T-cell (primary cell): ENCODE data around the gene SRI. TPM values are rescaled to one million over a fixed set of nuclear protein-coding genes. Genes with fewer than 3 reads are reported as not detected.

ENCODE experiments used
- ATAC-seq, 4 experiments: fragments of 200-7000 bp in 3 of 4; fragments of 150-1000 bp in 1 of 4; cut with Tn5 transposase; replicated peaks in 1 of 4; 1 replicate in 3 of 4; 2 replicates in 1 of 4; pipeline ENCODE4 v1.10.0; 2021; ENCODE audit warnings: moderate library complexity in 3 of 4, mild to moderate bottlenecking in 2 of 4, moderate number of reproducible peaks in 1 of 4
- CTCF ChIA-PET, 2 donors: fragments of 300-600 bp; sonication (Branson Sonifier 250); formaldehyde crosslinking; loops; one replicate each; lab custom pipeline; 2022; ENCODE audit warnings: antibody characterized with exemption in 2 of 2; lab: Charles Lee
- POLR2A ChIA-PET, 2 donors: fragments of 300-600 bp; sonication (Branson Sonifier 250); formaldehyde crosslinking; loops; one replicate each; lab custom pipeline; 2022; ENCODE audit warnings: antibody characterized with exemption in 2 of 2; lab: Charles Lee
- DNase-seq, 35 experiments: peaks; one replicate each; pipeline versions ENCODE4 v3.0.0 to v3.0.0-alpha.2; 2013 to 2023
- H3K27ac ChIP-seq: one replicate; pipeline ENCODE4 v1.5.1; 2013; ENCODE audit warnings: low read length
- H3K27me3 ChIP-seq, 2 experiments: replicated peaks in 1 of 2; 1 replicate in 1 of 2; 2 replicates in 1 of 2; pipeline versions ENCODE4 v1.6.1 to v1.7.0; 2013; ENCODE audit warnings: low read length in 1 of 2, mixed read lengths in 1 of 2; ENCODE audit not compliant: control insufficient read depth in 2 of 2, insufficient read depth in 2 of 2; ENCODE audit errors: extremely low read depth in 1 of 2
- H3K36me3 ChIP-seq, 2 donors: 1 replicate in 1 of 2; 2 replicates in 1 of 2; pipeline versions ENCODE4 v1.6.1 to v1.7.0; 2013; ENCODE audit warnings: low read length in 1 of 2; ENCODE audit not compliant: control insufficient read depth in 2 of 2, insufficient read depth in 1 of 2; ENCODE audit errors: extremely low read depth in 1 of 2
- H3K4me1 ChIP-seq, 2 experiments: 1 replicate in 1 of 2; 2 replicates in 1 of 2; pipeline versions ENCODE4 v1.6.1 to v1.7.0; 2013; ENCODE audit warnings: low read length in 2 of 2, mixed read lengths in 1 of 2; ENCODE audit not compliant: insufficient read depth in 2 of 2, control insufficient read depth in 1 of 2; ENCODE audit errors: extremely low read depth in 1 of 2
- H3K4me3 ChIP-seq, 2 donors: 1 replicate in 1 of 2; 2 replicates in 1 of 2; pipeline versions ENCODE4 v1.5.1 to v1.7.0; 2013; ENCODE audit warnings: mild to moderate bottlenecking in 2 of 2, low read length in 1 of 2, moderate library complexity in 1 of 2; ENCODE audit not compliant: control insufficient read depth in 1 of 2; ENCODE audit errors: extremely low read depth in 1 of 2
- H3K9me3 ChIP-seq: 2 replicates; pipeline ENCODE4 v1.7.0; 2013
- H3K27ac Mint-ChIP-seq, 2 donors: one replicate each; pipeline ENCODE4 v1.8.0; 2020 to 2021; ENCODE audit warnings: mild to moderate bottlenecking in 2 of 2, mixed read lengths in 2 of 2
- H3K27me3 Mint-ChIP-seq, 2 donors: one replicate each; pipeline ENCODE4 v1.8.0; 2021 to 2022; ENCODE audit warnings: mixed read lengths in 2 of 2
- H3K36me3 Mint-ChIP-seq: one replicate; pipeline ENCODE4 v1.8.0; 2021; ENCODE audit warnings: mixed read lengths
- H3K4me1 Mint-ChIP-seq, 3 donors: one replicate each; pipeline ENCODE4 v1.8.0; 2020 to 2022; ENCODE audit warnings: mixed read lengths in 3 of 3, mild to moderate bottlenecking in 1 of 3
- H3K4me3 Mint-ChIP-seq, 3 donors: one replicate each; pipeline ENCODE4 v1.8.0; 2020 to 2022; ENCODE audit warnings: mild to moderate bottlenecking in 3 of 3, mixed read lengths in 3 of 3, moderate library complexity in 3 of 3
- H3K9me3 Mint-ChIP-seq, 3 donors: one replicate each; pipeline ENCODE4 v1.8.0; 2020 to 2022; ENCODE audit warnings: mixed read lengths in 3 of 3
- WGBS: methylation state at CpG from one replicate; pipeline ENCODE4 v1.1.5; 2013; ENCODE audit warnings: missing lambda C conversion rate; ENCODE audit not compliant: insufficient coverage; 5-methylcytosine and 5-hydroxymethylcytosine counted together
- total RNA-seq, 35 experiments: library from RNA in 6 of 35; stranded (reverse) in 6 of 35; fragments of 120-200 nt in 1 of 35; gene quantifications; one replicate each; pipeline versions ENCODE4 v1.2.1 to v1.2.4 and lab custom pipeline; 2013 to 2026

The SRI gene
- total RNA-seq, 5 donors from 2014 or later (not counting 1 experiment from before 2014, with no cell fraction given) = 58.0 to 67.9 (median 62.8) TPM

GRCh38 chr7:88218836-88219605 lies 817 bp downstream of the SRI start:
- H3K9me3 ChIP-seq = no peaks in the 10 kb centered on the region
- Mint-ChIP-seq H3K36me3 (peaks cover 17% of the 10 kb centered on the region), H3K27me3 (no peaks in the 10 kb centered on the region), H3K27ac (peak overlapping the region; percentile 83 to 87), H3K4me1 (peaks cover 32 to 49% (median 49%) of the 10 kb centered on the region in 3 donors), H3K4me3 (peak overlapping the region; percentile 89 to 98 (median 97)), H3K9me3 (no peaks in the 10 kb centered on the region)
- no peak for ATAC-seq
- H3K4me3 ChIP-seq = peak overlapping the region; percentile 77 to 84
- 2% methylated on average over 11 of the region's 27 CpGs for WGBS
- ChIA-PET CTCF (interaction anchor here (0.6 to 1.3 kb wide), 3 partner anchors 11 to 60 kb away, joined by 3 to 5 read pairs (median 3); no protein-coding TSS in a partner anchor), POLR2A (interaction anchor here in 1 of 2 donors (0.7 kb wide), 1 partner anchor 1000 kb away, joined by 3 read pairs; the partner anchor contains the start of gene TMEM243)
- peaks cover 14 to 17% of the 10 kb centered on the region in 2 experiments for H3K4me1 ChIP-seq
- peaks cover 0 to 27% of the 10 kb centered on the region in 2 donors for H3K36me3 ChIP-seq
- H3K27me3 ChIP-seq = no peaks in the 10 kb centered on the region
- DNase-seq = peak in 21 of 35 experiments; percentile 0 to 59 (median 11)
- H3K27ac ChIP-seq = peak overlapping the region; percentile 73

GRCh38 chr7:88218429-88218745 lies 1.5 kb downstream of the SRI start:
- DNase-seq (no peak), ATAC-seq (no peak)
- Histone ChIP-seq H3K9me3 (no peaks in the 10 kb centered on the region), H3K36me3 (peaks cover 0 to 32% of the 10 kb centered on the region in 2 donors), H3K4me1 (peaks cover 14 to 17% of the 10 kb centered on the region in 2 experiments), H3K27me3 (no peaks in the 10 kb centered on the region), H3K27ac (peak overlapping the region; percentile 73), H3K4me3 (peak overlapping the region; percentile 77 to 84)
- H3K9me3 Mint-ChIP-seq = no peaks in the 10 kb centered on the region
- ChIA-PET CTCF (interaction anchor here (0.6 to 1.3 kb wide), 3 partner anchors 11 to 59 kb away, joined by 3 to 5 read pairs (median 3); no protein-coding TSS in a partner anchor), POLR2A (interaction anchor here in 1 of 2 donors (0.7 kb wide), 1 partner anchor 999 kb away, joined by 3 read pairs; the partner anchor contains the start of gene TMEM243)
- H3K27me3 Mint-ChIP-seq = no peaks in the 10 kb centered on the region
- peaks cover 38 to 53% (median 52%) of the 10 kb centered on the region in 3 donors for H3K4me1 Mint-ChIP-seq
- H3K36me3 Mint-ChIP-seq = peaks cover 21% of the 10 kb centered on the region
- H3K27ac Mint-ChIP-seq = peak overlapping the region; percentile 83 to 87
- peak overlapping the region; percentile 89 to 98 (median 97) for H3K4me3 Mint-ChIP-seq
- WGBS = 0% methylated on average over 2 of the region's 5 CpGs

GRCh38 chr7:88217675-88218428 lies 2.0 kb downstream of the SRI start:
- no peaks in the 10 kb centered on the region for H3K9me3 ChIP-seq
- no peak for ATAC-seq
- Mint-ChIP-seq H3K27me3 (no peaks in the 10 kb centered on the region), H3K36me3 (peaks cover 26% of the 10 kb centered on the region), H3K9me3 (no peaks in the 10 kb centered on the region), H3K4me3 (peak overlapping the region; percentile 89 to 98 (median 97)), H3K4me1 (peaks cover 41 to 58% (median 52%) of the 10 kb centered on the region in 3 donors), H3K27ac (peak overlapping the region; percentile 83 to 87)
- DNase-seq = peak in 1 of 35 experiments; percentile 42
- H3K27ac ChIP-seq = peak overlapping the region; percentile 73
- H3K36me3 ChIP-seq = peaks cover 0 to 37% of the 10 kb centered on the region in 2 donors
- H3K4me1 ChIP-seq = peaks cover 14 to 17% of the 10 kb centered on the region in 2 experiments
- WGBS = no CpG with 5 or more reads among the region's 1 CpG
- ChIA-PET CTCF (interaction anchor here (1.0 to 1.3 kb wide), 2 partner anchors 10 to 59 kb away, joined by 3 to 5 read pairs; no protein-coding TSS in a partner anchor), POLR2A (interaction anchor here in 1 of 2 donors (0.7 kb wide), 1 partner anchor 998 kb away, joined by 3 read pairs; the partner anchor contains the start of gene TMEM243)
- H3K27me3 ChIP-seq = no peaks in the 10 kb centered on the region
- peak overlapping the region in 1 of 2 donors; percentile 77 for H3K4me3 ChIP-seq

- Histone ChIP-seq H3K4me3 (no peak overlapping the region), H3K36me3 (peaks cover 0 to 52% of the 10 kb centered on the region in 2 donors), H3K9me3 (no peaks in the 10 kb centered on the region), H3K27me3 (no peaks in the 10 kb centered on the region), H3K27ac (no peak overlapping the region), H3K4me1 (peaks cover 14 to 17% of the 10 kb centered on the region in 2 experiments)
- ChIA-PET CTCF (interaction anchor here in 1 of 2 donors (0.6 kb wide), 1 partner anchor 15 kb away, joined by 3 read pairs; no protein-coding TSS in a partner anchor), POLR2A (no interaction called here)
- DNase-seq (no peak), ATAC-seq (no peak)
- Mint-ChIP-seq H3K4me1 (peaks cover 39 to 59% (median 52%) of the 10 kb centered on the region in 3 donors), H3K9me3 (no peaks in the 10 kb centered on the region), H3K36me3 (peaks cover 26% of the 10 kb centered on the region), H3K4me3 (no peak overlapping the region), H3K27ac (peak overlapping the region in 1 of 2 donors; percentile 80), H3K27me3 (no peaks in the 10 kb centered on the region)
Measured at GRCh38 chr7:88216276-88216675, 3.6 kb downstream of the SRI start.

DNA sequence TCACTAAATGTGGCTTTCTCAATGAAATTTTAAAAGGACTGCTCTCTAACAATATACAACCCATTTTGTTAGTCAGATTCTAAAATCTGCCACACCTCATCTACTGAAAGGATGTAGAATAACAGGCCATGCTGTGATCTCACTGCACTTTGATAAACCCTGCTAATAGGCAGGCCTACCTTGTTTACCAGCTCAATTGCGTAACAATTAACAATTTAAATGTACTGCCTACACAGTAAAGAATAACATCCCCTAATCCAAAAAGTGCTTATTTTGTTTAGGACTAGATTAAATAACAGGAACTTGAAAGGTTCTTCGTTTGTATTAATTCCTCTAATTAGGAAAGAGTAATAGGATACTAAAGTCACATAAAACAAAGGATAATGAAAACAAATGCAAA lies 4.5 kb downstream of the SRI start:
- WGBS = no CpG with 5 or more reads among the region's 2 CpGs
- CTCF ChIA-PET = no interaction called here
- H3K36me3 Mint-ChIP-seq = peaks cover 27% of the 10 kb centered on the region

DNA sequence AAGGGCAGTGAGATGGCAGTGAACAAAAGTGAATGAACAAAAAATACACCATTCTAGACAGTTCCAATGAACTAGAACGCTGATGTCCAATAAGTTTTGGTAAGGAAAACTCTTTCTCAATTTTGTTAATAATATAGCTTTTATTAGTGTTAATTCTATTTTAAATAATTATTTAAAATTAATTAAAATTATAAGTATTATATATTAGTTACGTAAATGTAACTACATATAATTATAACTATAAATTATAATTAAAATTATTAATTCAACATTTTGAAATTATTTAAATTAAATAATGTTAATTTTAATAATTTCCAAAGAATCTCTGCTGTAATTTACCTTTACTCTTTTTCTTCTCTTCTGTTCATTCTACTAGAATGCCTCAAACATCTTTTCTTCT lies 5.4 kb downstream of the SRI start:
- Histone ChIP-seq H3K36me3 (peaks cover 0 to 62% of the 10 kb centered on the region in 2 donors), H3K27ac (no peak overlapping the region), H3K9me3 (no peaks in the 10 kb centered on the region), H3K4me3 (no peak overlapping the region), H3K4me1 (peaks cover 10 to 14% of the 10 kb centered on the region in 2 experiments), H3K27me3 (no peaks in the 10 kb centered on the region)
- WGBS = no CpG with 5 or more reads among the region's 2 CpGs
- Mint-ChIP-seq H3K9me3 (no peaks in the 10 kb centered on the region), H3K27ac (no peak overlapping the region), H3K4me1 (peaks cover 33 to 51% (median 40%) of the 10 kb centered on the region in 3 donors), H3K4me3 (no peak overlapping the region), H3K27me3 (no peaks in the 10 kb centered on the region), H3K36me3 (peaks cover 35% of the 10 kb centered on the region)
- ATAC-seq (no peak), DNase-seq (no peak)
- ChIA-PET CTCF (no interaction called here), POLR2A (no interaction called here)

More for the DNA sequence above, 4.5 kb downstream of the SRI start:
- Histone ChIP-seq H3K27me3 (no peaks in the 10 kb centered on the region), H3K4me1 (peaks cover 10 to 14% of the 10 kb centered on the region in 2 experiments), H3K4me3 (no peak overlapping the region), H3K27ac (no peak overlapping the region), H3K9me3 (no peaks in the 10 kb centered on the region), H3K36me3 (peaks cover 0 to 53% of the 10 kb centered on the region in 2 donors)
- POLR2A ChIA-PET = no interaction called here
- ATAC-seq (no peak), DNase-seq (no peak)
- H3K27ac Mint-ChIP-seq = no peak overlapping the region
- peaks cover 33 to 51% (median 43%) of the 10 kb centered on the region in 3 donors for H3K4me1 Mint-ChIP-seq
- no peaks in the 10 kb centered on the region for H3K9me3 Mint-ChIP-seq
- H3K27me3 Mint-ChIP-seq = no peaks in the 10 kb centered on the region
- H3K4me3 Mint-ChIP-seq = no peak overlapping the region
